PC-3 (cell line): Measurements from ENCODE around the gene PRELID1.
"Not testable (repeated sequence)": the region's sequence is repeated elsewhere in the genome, so short reads cannot be mapped to it uniquely, and the experiment has no call there.

Experiments used
- EZH2 ChIP-seq: fragments of 300-600 bp; sonication (generic); IDR thresholded peaks from one replicate; pipeline ENCODE4 v1.6.1; 2017; ENCODE audit warnings: antibody characterized with exemption, mild to moderate bottlenecking, low read length; ENCODE audit not compliant: unreplicated experiment
- EZH2phosphoT487 ChIP-seq: fragments of 300-600 bp; sonication (generic); IDR thresholded peaks from 2 replicates; pipeline ENCODE4 v1.6.1; 2018; ENCODE audit warnings: mild to moderate bottlenecking, antibody characterized with exemption, low read length, borderline replicate concordance
- TF ChIP-seq, protein P1 (sequence below): fragments of 300-600 bp; sonication (generic); conservative IDR thresholded peaks from 2 replicates; pipeline ENCODE4 v1.5.1; 2017; ENCODE audit warnings: antibody characterized with exemption, low read depth, mild to moderate bottlenecking, low read length

DNA sequence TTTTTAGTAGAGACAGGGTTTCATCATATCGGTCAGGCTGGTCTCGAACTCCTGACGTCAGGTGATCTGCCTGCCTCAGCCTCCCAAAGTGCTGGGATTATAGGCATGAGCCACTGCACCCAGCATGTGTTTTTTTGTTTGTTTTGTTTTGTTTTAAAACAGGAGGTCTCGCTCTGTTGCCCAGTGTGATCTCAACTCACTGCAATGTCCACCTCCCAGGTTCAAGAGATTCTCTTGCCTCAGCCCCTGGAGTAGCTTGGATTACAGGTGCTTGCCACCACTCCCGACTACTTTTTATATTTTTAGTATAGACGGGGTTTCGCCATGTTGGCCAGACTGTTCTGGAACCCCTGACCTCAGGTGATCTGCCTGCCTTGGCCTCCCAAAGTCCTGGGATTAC is 44.9 kb upstream of the PRELID1 start:
- TF ChIP-seq, protein P1, sequence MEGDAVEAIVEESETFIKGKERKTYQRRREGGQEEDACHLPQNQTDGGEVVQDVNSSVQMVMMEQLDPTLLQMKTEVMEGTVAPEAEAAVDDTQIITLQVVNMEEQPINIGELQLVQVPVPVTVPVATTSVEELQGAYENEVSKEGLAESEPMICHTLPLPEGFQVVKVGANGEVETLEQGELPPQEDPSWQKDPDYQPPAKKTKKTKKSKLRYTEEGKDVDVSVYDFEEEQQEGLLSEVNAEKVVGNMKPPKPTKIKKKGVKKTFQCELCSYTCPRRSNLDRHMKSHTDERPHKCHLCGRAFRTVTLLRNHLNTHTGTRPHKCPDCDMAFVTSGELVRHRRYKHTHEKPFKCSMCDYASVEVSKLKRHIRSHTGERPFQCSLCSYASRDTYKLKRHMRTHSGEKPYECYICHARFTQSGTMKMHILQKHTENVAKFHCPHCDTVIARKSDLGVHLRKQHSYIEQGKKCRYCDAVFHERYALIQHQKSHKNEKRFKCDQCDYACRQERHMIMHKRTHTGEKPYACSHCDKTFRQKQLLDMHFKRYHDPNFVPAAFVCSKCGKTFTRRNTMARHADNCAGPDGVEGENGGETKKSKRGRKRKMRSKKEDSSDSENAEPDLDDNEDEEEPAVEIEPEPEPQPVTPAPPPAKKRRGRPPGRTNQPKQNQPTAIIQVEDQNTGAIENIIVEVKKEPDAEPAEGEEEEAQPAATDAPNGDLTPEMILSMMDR: not testable (repeated sequence)
- not testable (repeated sequence) for TF ChIP-seq EZH2phosphoT487, EZH2
